ENCODE data around the gene SLC6A18. TPM values are rescaled to one million over a fixed set of nuclear protein-coding genes. Genes with fewer than 3 reads are reported as not detected.

Gene SLC6A18
- total and polyA plus RNA-seq, 2 donors from 2014 or later, result 1.5 TPM; not detected in 1

- Histone ChIP-seq H3K4me1 (ENCODE audit: control insufficient read depth in 2 of 3, insufficient read depth in 2 of 3, low read depth in 1 of 3, low read length in 3 of 3) (peaks cover 0 to 14% (median 9%) of the 10 kb centered on the region in 3 donors), H3K27ac (ENCODE audit: low read depth in 2 of 2, low read length in 2 of 2) (no peak overlapping the region), H3K4me3 (ENCODE audit: low read length in 3 of 3) (peak overlapping the region in 1 of 3 donors; percentile 19), H3K9me3 (ENCODE audit: control insufficient read depth in 2 of 3, insufficient read depth in 1 of 3, low read length in 3 of 3) (peaks cover 0 to 2% (median 0%) of the 10 kb centered on the region in 3 donors), H3K27me3 (ENCODE audit: control insufficient read depth, insufficient read depth, low read length) (no peaks in the 10 kb centered on the region), H3K9ac (ENCODE audit: low read length in 3 of 3) (no peak overlapping the region), H3K36me3 (ENCODE audit: control insufficient read depth in 2 of 3, insufficient read depth in 3 of 3, low read length in 3 of 3) (peaks cover 0 to 6% (median 6%) of the 10 kb centered on the region in 3 donors)
- TF ChIP-seq CTCF (IDR thresholded peaks at IDR 0.05; ENCODE audit: borderline replicate concordance, extremely low read depth, insufficient read depth), result no peak
- no peak for DNase-seq
- no peak for FAIRE-seq
- intact Hi-C loops (cut with DNase I), result no loop called here
Measured at GRCh38 chr5:1222147-1222546, 3.0 kb upstream of the SLC6A18 start.

- intact Hi-C loops (cut with DNase I), result no loop called here
- TF ChIP-seq CTCF (IDR thresholded peaks at IDR 0.05; ENCODE audit: borderline replicate concordance, extremely low read depth, insufficient read depth), result no peak
- FAIRE-seq, result no peak
- Histone ChIP-seq H3K4me3 (ENCODE audit: low read length in 3 of 3) (peak overlapping the region in 1 of 3 donors; percentile 19), H3K9ac (ENCODE audit: low read length in 3 of 3) (no peak overlapping the region), H3K36me3 (ENCODE audit: control insufficient read depth in 2 of 3, insufficient read depth in 3 of 3, low read length in 3 of 3) (peaks cover 0 to 6% (median 6%) of the 10 kb centered on the region in 3 donors), H3K27me3 (ENCODE audit: control insufficient read depth, insufficient read depth, low read length) (no peaks in the 10 kb centered on the region), H3K27ac (ENCODE audit: low read depth in 2 of 2, low read length in 2 of 2) (no peak overlapping the region), H3K4me1 (ENCODE audit: control insufficient read depth in 2 of 3, insufficient read depth in 2 of 3, low read depth in 1 of 3, low read length in 3 of 3) (peaks cover 0 to 14% (median 9%) of the 10 kb centered on the region in 3 donors), H3K9me3 (ENCODE audit: control insufficient read depth in 2 of 3, insufficient read depth in 1 of 3, low read length in 3 of 3) (peaks cover 0 to 2% (median 0%) of the 10 kb centered on the region in 3 donors)
- DNase-seq, result peak in 2 of 5 donors; percentile 36 to 54
Measured at GRCh38 chr5:1222621-1223277, 2.4 kb upstream of the SLC6A18 start.

GRCh38 chr5:1223278-1223670, 1.9 kb upstream of the SLC6A18 start:
- Histone ChIP-seq H3K9me3 (ENCODE audit: control insufficient read depth in 2 of 3, insufficient read depth in 1 of 3, low read length in 3 of 3) (peaks cover 0 to 2% (median 0%) of the 10 kb centered on the region in 3 donors), H3K27ac (ENCODE audit: low read depth in 2 of 2, low read length in 2 of 2) (no peak overlapping the region), H3K9ac (ENCODE audit: low read length in 3 of 3) (no peak overlapping the region), H3K27me3 (ENCODE audit: control insufficient read depth, insufficient read depth, low read length) (no peaks in the 10 kb centered on the region), H3K4me3 (ENCODE audit: low read length in 3 of 3) (no peak overlapping the region), H3K36me3 (ENCODE audit: control insufficient read depth in 2 of 3, insufficient read depth in 3 of 3, low read length in 3 of 3) (peaks cover 0 to 6% (median 6%) of the 10 kb centered on the region in 3 donors), H3K4me1 (ENCODE audit: control insufficient read depth in 2 of 3, insufficient read depth in 2 of 3, low read depth in 1 of 3, low read length in 3 of 3) (peaks cover 0 to 14% (median 9%) of the 10 kb centered on the region in 3 donors)
- no peak for TF ChIP-seq CTCF (IDR thresholded peaks at IDR 0.05; ENCODE audit: borderline replicate concordance, extremely low read depth, insufficient read depth)
- intact Hi-C loops (cut with DNase I), result no loop called here
- DNase-seq, result no peak
- FAIRE-seq, result no peak

All from kidney (tissue), 14 donors.